ENCODE data around the gene MTA2.

DNA sequence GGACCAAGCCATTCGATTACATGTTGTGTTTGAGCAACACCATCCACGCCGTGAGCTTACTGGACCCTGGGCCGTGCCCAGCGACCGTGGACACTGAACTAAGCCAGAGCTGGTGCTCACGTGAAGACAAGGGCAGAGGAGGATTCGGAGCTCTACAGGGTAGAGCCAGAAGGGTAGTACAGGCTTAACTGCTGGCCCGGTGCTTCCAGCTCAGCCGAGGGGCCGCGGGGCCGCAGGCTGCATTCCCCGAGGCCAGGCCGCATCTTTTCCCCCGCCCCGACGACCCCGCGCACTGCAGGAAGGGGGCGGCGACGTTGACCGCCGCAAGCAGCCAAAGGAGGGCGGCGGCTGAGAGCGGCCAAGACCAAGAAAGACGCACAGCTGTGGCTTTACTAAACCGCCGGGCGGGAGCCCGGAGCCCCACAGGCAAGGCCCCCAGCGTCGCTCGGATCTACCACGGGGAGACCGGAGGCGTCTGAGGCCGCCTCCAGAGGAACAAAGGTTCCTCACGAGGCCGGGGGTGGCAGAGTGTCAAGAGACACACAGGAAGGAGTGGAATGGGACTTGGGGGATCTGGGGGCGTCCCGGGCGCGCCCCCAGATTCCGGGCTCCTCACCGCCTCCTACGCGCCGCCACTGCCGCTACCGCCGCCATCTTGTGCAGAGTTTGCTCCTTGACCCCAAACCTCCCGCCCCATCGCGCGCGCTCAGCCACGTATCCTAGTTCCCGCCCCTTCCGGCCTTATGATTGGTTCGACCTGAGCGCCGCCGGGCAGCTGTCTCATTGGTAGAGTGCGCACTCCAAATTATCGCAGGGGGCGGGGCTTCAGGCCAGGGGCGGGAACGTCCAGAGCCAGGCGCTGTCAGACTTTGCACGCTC is 44.5 kb upstream of the MTA2 start, which contains the start of gene GANAB:
- TF ChIP-seq, protein P1, sequence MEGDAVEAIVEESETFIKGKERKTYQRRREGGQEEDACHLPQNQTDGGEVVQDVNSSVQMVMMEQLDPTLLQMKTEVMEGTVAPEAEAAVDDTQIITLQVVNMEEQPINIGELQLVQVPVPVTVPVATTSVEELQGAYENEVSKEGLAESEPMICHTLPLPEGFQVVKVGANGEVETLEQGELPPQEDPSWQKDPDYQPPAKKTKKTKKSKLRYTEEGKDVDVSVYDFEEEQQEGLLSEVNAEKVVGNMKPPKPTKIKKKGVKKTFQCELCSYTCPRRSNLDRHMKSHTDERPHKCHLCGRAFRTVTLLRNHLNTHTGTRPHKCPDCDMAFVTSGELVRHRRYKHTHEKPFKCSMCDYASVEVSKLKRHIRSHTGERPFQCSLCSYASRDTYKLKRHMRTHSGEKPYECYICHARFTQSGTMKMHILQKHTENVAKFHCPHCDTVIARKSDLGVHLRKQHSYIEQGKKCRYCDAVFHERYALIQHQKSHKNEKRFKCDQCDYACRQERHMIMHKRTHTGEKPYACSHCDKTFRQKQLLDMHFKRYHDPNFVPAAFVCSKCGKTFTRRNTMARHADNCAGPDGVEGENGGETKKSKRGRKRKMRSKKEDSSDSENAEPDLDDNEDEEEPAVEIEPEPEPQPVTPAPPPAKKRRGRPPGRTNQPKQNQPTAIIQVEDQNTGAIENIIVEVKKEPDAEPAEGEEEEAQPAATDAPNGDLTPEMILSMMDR (conservative IDR thresholded peaks at IDR 0.05 in 1 of 2, IDR thresholded peaks at IDR 0.05 in 1 of 2; ENCODE audit: extremely low read depth in 1 of 2, insufficient read depth in 1 of 2, low read depth in 1 of 2, low read length in 2 of 2), result no peak
- TF ChIP-seq EZH2 (IDR thresholded peaks at IDR 0.05; ENCODE audit: borderline replicate concordance, low read length), result no peak

All from mammary epithelial cell (primary cell).